Activated naive CD4-positive, alpha-beta T cell treated with anti-CD3 and anti-CD28 coated beads, Interleukin-2, amount 10 ng/mL, durations not matched to agents 7 days and 5 days (primary cell): ENCODE measurements around the gene ACVR1C.
"Not testable (repeated sequence)": the region's sequence is repeated elsewhere in the genome, so short reads cannot be mapped to it uniquely, and the experiment has no call there.

Experiments used
- CTCF ChIA-PET: fragments of 350-600 bp; sonication (Branson Sonifier 250); formaldehyde crosslinking; loops from one replicate; lab custom pipeline; 2021; ENCODE audit warnings: antibody characterized with exemption; lab: Charles Lee
- DNase-seq: peaks from one replicate; pipeline ENCODE4 v3.0.0-alpha.2; 2020
- H3K27ac Mint-ChIP-seq: one replicate; pipeline ENCODE4 v1.8.0; 2021; ENCODE audit warnings: mild to moderate bottlenecking, moderate library complexity, mixed read lengths
- H3K27me3 Mint-ChIP-seq: one replicate; pipeline ENCODE4 v1.8.0; 2021; ENCODE audit warnings: mild to moderate bottlenecking, mixed read lengths
- H3K36me3 Mint-ChIP-seq: one replicate; pipeline ENCODE4 v1.8.0; 2021; ENCODE audit warnings: mixed read lengths
- H3K4me1 Mint-ChIP-seq: one replicate; pipeline ENCODE4 v1.8.0; 2021; ENCODE audit warnings: mixed read lengths
- H3K4me3 Mint-ChIP-seq: one replicate; pipeline ENCODE4 v1.8.0; 2021; ENCODE audit warnings: mild to moderate bottlenecking, moderate library complexity, mixed read lengths
- H3K9me3 Mint-ChIP-seq: one replicate; pipeline ENCODE4 v1.8.0; 2021; ENCODE audit warnings: mixed read lengths

Gene ACVR1C

DNA sequence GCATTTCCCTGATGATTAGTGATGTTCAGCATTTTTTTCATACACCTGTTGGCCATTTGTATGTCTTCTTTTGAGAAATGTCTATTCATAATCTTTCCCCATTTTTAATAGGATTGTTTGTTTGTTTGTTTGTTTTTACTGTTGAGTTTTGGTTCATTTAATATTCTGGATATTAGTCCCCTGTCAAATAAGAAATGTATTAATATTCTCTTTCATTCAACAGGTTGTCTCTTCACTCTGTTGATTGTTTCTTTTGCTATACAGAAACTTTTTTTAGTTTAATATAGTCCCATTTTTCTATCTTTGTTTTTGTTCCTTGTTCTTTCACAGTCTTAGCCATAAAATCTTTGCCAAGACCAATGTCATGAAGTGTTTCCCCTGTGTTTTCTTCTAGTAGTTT lies 22.1 kb downstream of the ACVR1C start:
- peaks cover 12% of the 10 kb centered on the region for H3K36me3 Mint-ChIP-seq
- CTCF ChIA-PET = no interaction called here
- H3K9me3 Mint-ChIP-seq = peaks cover 15% of the 10 kb centered on the region
- H3K4me3 Mint-ChIP-seq = no peak overlapping the region
- DNase-seq = no peak
- no peak overlapping the region for H3K27ac Mint-ChIP-seq
- peaks cover 3% of the 10 kb centered on the region for H3K27me3 Mint-ChIP-seq
- peaks cover 9% of the 10 kb centered on the region for H3K4me1 Mint-ChIP-seq

- Mint-ChIP-seq H3K4me1 (no peaks in the 10 kb centered on the region), H3K4me3 (no peak overlapping the region), H3K36me3 (peaks cover 2% of the 10 kb centered on the region), H3K27ac (no peak overlapping the region), H3K9me3 (no peaks in the 10 kb centered on the region), H3K27me3 (peaks cover 3% of the 10 kb centered on the region)
- CTCF ChIA-PET = interaction anchor here (1.0 kb wide), 1 partner anchor 106 kb away, joined by 5 read pairs; no protein-coding TSS in a partner anchor
- DNase-seq = no peak
Measured at GRCh38 chr2:157603198-157603597, 25.5 kb downstream of the ACVR1C start.

DNA sequence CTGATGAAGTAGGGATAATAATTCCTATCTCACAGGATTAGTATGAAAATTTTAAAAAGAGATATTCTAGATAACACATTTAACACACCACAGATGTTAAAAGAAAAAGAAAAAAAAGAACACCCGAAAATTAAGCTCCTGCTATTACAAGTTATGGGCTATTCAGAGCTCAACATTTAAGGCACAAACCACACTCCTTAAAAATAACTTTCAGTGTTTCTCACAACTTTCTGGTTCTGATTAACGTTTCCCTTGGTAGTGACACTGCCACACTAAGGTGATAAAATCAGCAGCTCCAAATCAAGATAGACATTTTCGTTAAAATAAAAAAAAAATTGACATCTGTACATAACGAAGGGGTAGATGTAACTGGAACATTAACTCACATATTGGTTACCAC lies 26.9 kb downstream of the ACVR1C start:
- Mint-ChIP-seq H3K27me3 (peaks cover 10% of the 10 kb centered on the region), H3K4me1 (peaks cover 8% of the 10 kb centered on the region), H3K27ac (no peak overlapping the region), H3K9me3 (no peaks in the 10 kb centered on the region), H3K4me3 (no peak overlapping the region), H3K36me3 (peaks cover 1% of the 10 kb centered on the region)
- CTCF ChIA-PET = interaction anchor here (0.9 to 1.3 kb wide), 3 partner anchors 30 to 274 kb away, joined by 3 to 5 read pairs (median 3); no protein-coding TSS in a partner anchor
- no peak for DNase-seq

- peaks cover 11% of the 10 kb centered on the region for H3K4me1 Mint-ChIP-seq
- H3K4me3 Mint-ChIP-seq = peak overlapping the region; percentile 54
- DNase-seq = peak; percentile 69
- CTCF ChIA-PET = interaction anchor here (0.6 to 6.9 kb wide), 11 partner anchors 9 to 414 kb away, joined by 3 to 80 read pairs (median 6); no protein-coding TSS in a partner anchor
- H3K36me3 Mint-ChIP-seq = no peaks in the 10 kb centered on the region
- peaks cover 11% of the 10 kb centered on the region for H3K27me3 Mint-ChIP-seq
- H3K9me3 Mint-ChIP-seq = no peaks in the 10 kb centered on the region
- H3K27ac Mint-ChIP-seq = no peak overlapping the region
Measured at GRCh38 chr2:157596992-157597681, 31.5 kb downstream of the ACVR1C start.

DNA sequence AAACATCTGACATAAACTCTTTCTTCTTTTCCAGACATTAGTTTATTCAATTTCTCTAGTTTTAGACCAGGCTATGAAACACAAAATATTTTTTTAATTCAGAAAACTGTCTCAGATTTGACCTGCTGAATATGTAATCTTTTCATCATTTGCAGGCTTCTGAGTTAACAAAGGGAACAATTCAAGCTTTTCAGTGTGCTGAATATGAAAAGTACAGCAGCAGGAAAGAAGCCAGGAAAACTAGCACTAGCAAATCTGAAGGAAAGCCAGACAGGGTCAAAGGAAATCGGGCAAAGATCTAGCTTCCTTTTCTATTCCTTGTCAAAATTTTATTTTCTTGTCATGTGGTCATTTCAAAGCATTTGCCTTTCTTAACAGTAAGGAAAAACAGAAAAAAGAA lies 35.3 kb downstream of the ACVR1C start:
- Mint-ChIP-seq H3K4me3 (no peak overlapping the region), H3K27ac (no peak overlapping the region), H3K9me3 (no peaks in the 10 kb centered on the region), H3K4me1 (peaks cover 11% of the 10 kb centered on the region), H3K36me3 (no peaks in the 10 kb centered on the region), H3K27me3 (peaks cover 11% of the 10 kb centered on the region)
- CTCF ChIA-PET = interaction anchor here (0.9 to 6.9 kb wide), 4 partner anchors 64 to 290 kb away, joined by 3 to 80 read pairs (median 4); no protein-coding TSS in a partner anchor
- no peak for DNase-seq

DNA sequence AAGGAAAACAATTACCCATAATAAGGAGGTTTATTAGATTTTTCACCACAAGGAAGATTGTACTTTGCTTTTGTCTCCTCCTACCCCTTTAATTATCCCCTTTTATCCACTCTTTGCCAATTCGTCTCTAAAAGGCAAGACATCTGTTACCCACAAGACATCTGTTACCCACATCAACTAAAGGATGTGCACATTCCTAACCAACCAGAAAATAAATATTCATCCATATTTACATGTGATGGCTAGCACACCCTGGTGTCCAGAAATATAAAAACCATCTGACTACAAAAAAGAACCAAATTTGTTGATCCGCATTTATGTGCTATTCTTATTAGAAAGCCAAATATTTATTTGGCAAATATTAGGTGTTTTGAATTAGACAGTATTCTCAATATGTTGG lies 35.7 kb downstream of the ACVR1C start:
- no peaks in the 10 kb centered on the region for H3K9me3 Mint-ChIP-seq
- H3K4me1 Mint-ChIP-seq = peaks cover 11% of the 10 kb centered on the region
- CTCF ChIA-PET = interaction anchor here (0.9 to 6.9 kb wide), 3 partner anchors 282 to 290 kb away, joined by 3 to 80 read pairs (median 4); no protein-coding TSS in a partner anchor
- DNase-seq = no peak
- H3K27ac Mint-ChIP-seq = no peak overlapping the region
- peaks cover 11% of the 10 kb centered on the region for H3K27me3 Mint-ChIP-seq
- H3K4me3 Mint-ChIP-seq = no peak overlapping the region
- no peaks in the 10 kb centered on the region for H3K36me3 Mint-ChIP-seq

GRCh38 chr2:157592374-157592773 lies 36.3 kb downstream of the ACVR1C start:
- DNase-seq = no peak
- H3K4me1 Mint-ChIP-seq = peaks cover 6% of the 10 kb centered on the region
- CTCF ChIA-PET = interaction anchor here (1.2 to 1.8 kb wide), 3 partner anchors 10 to 290 kb away, joined by 3 to 8 read pairs (median 5); no protein-coding TSS in a partner anchor
- H3K4me3 Mint-ChIP-seq = no peak overlapping the region
- H3K27me3 Mint-ChIP-seq = peaks cover 9% of the 10 kb centered on the region
- H3K9me3 Mint-ChIP-seq = no peaks in the 10 kb centered on the region
- H3K27ac Mint-ChIP-seq = no peak overlapping the region
- no peaks in the 10 kb centered on the region for H3K36me3 Mint-ChIP-seq

DNA sequence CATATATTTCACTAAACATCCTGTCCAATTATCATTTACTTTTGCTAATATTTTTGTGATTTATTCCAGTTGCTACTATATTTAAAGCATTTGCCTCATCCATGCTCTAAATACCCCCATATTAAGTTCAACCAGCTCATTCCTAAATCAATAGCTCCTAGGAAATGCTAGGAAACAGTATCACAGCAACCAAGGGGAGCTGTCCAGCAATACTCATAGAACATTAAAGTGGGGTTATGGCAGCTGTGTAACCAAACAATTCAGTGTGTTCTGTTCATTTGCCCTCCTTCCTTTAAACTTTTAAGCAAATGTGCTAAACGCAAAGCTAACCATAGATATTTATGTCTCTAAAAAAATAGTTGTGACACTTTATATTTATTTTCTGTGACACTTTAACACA lies 41.1 kb downstream of the ACVR1C start:
- no peaks in the 10 kb centered on the region for H3K36me3 Mint-ChIP-seq
- H3K4me1 Mint-ChIP-seq = no peaks in the 10 kb centered on the region
- H3K27me3 Mint-ChIP-seq = no peaks in the 10 kb centered on the region

DNA sequence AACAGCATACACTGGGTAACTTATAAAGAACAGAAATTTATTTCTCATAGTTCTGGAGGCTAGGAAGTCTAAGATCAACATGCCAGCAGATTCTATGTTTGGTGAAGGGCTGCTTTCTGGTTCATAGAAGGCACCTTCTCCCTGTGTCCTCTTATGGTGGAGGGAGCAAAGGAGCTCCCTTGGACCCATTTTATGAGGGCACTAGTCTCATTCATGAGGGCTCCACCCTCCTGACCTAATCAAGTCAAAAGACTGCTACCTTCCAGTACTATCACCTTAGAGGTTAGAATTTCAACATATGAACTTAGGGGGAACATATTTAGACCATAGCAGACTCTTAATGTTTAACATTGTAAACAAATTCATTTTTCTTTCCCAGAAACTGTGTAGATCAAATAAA lies 54.5 kb downstream of the ACVR1C start:
- Mint-ChIP-seq H3K27me3 (no peaks in the 10 kb centered on the region), H3K27ac (no peak overlapping the region), H3K9me3 (no peaks in the 10 kb centered on the region), H3K4me1 (no peaks in the 10 kb centered on the region), H3K36me3 (no peaks in the 10 kb centered on the region), H3K4me3 (no peak overlapping the region)
- no peak for DNase-seq
- CTCF ChIA-PET = interaction anchor here (0.5 to 0.7 kb wide), 2 partner anchors 50 to 208 kb away, joined by 3 read pairs; no protein-coding TSS in a partner anchor

More for the DNA sequence above, 41.1 kb downstream of the ACVR1C start:
- CTCF ChIA-PET = interaction anchor here (1.7 kb wide), 1 partner anchor 10 kb away, joined by 8 read pairs; no protein-coding TSS in a partner anchor
- no peak for DNase-seq
- H3K9me3 Mint-ChIP-seq = no peaks in the 10 kb centered on the region
- H3K4me3 Mint-ChIP-seq = no peak overlapping the region
- no peak overlapping the region for H3K27ac Mint-ChIP-seq

DNA sequence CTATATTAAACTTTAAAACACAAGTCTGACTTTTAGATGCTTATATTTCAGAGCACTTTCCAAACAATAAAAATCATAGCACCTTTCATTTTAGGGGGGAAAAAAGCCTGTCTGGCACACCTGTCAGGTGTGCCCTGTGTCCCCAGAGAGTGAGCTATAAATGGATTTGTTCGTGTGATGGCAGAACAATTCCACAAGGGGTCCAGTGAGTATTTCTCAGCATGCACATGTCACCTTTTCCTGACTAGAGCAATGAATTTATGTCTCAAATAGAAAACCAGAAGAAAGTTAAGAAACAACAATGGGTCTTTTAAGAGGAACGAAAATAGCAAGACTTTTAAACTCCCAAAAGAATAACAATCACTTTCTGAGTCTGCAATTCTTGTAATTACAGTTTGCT lies 55.9 kb downstream of the ACVR1C start:
- CTCF ChIA-PET = interaction anchor here (1.0 kb wide), 2 partner anchors 10 to 80 kb away, joined by 3 to 4 read pairs; no protein-coding TSS in a partner anchor
- H3K4me3 Mint-ChIP-seq = no peak overlapping the region
- no peaks in the 10 kb centered on the region for H3K36me3 Mint-ChIP-seq
- H3K27me3 Mint-ChIP-seq = no peaks in the 10 kb centered on the region
- H3K9me3 Mint-ChIP-seq = no peaks in the 10 kb centered on the region
- no peak overlapping the region for H3K27ac Mint-ChIP-seq
- no peaks in the 10 kb centered on the region for H3K4me1 Mint-ChIP-seq
- DNase-seq = peak; percentile 26

- CTCF ChIA-PET, DNase-seq, H3K27me3 Mint-ChIP-seq, H3K36me3 Mint-ChIP-seq, H3K4me1 Mint-ChIP-seq, H3K4me3 Mint-ChIP-seq, H3K27ac Mint-ChIP-seq, H3K9me3 Mint-ChIP-seq: not testable (repeated sequence)
Measured at GRCh38 chr2:157566623-157567022, 62.0 kb downstream of the ACVR1C start.

- H3K4me3 Mint-ChIP-seq, H3K27ac Mint-ChIP-seq, H3K4me1 Mint-ChIP-seq, H3K36me3 Mint-ChIP-seq, CTCF ChIA-PET, H3K9me3 Mint-ChIP-seq, H3K27me3 Mint-ChIP-seq, DNase-seq: not testable (repeated sequence)
Measured at GRCh38 chr2:157566113-157566512, 62.6 kb downstream of the ACVR1C start.

GRCh38 chr2:157565550-157565949 lies 63.1 kb downstream of the ACVR1C start:
- no peak overlapping the region for H3K4me3 Mint-ChIP-seq
- no peak for DNase-seq
- no peaks in the 10 kb centered on the region for H3K36me3 Mint-ChIP-seq
- no peaks in the 10 kb centered on the region for H3K4me1 Mint-ChIP-seq
- CTCF ChIA-PET = no interaction called here
- no peaks in the 10 kb centered on the region for H3K27me3 Mint-ChIP-seq
- H3K9me3 Mint-ChIP-seq = peaks cover 9% of the 10 kb centered on the region
- no peak overlapping the region for H3K27ac Mint-ChIP-seq

DNA sequence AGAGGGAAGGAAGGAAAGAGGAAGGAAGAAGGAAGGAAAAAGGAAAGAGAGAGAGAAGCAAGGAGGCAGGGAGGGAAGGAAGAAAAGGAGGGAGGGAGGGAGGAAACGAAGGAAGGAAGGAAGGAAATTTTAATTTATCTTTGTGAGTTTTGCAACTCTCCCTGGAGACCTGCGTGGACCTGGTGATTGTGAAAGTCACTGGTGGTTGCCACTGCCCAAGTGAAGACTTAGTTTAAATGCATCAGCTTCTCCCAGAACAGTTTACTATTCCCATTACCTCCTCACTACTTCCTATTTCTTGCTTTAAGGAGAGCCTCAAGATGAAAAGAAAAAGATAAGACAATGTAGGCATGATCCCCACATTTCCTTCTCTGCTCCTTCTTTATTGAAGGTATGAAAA lies 68.8 kb downstream of the ACVR1C start:
- Mint-ChIP-seq H3K9me3 (peaks cover 15% of the 10 kb centered on the region), H3K4me3 (no peak overlapping the region), H3K4me1 (peaks cover 18% of the 10 kb centered on the region), H3K27ac (no peak overlapping the region), H3K36me3 (peaks cover 1% of the 10 kb centered on the region), H3K27me3 (no peaks in the 10 kb centered on the region)
- CTCF ChIA-PET = no interaction called here
- DNase-seq = no peak

GRCh38 chr2:157559461-157559860 lies 69.2 kb downstream of the ACVR1C start:
- Mint-ChIP-seq H3K4me3 (no peak overlapping the region), H3K36me3 (peaks cover 1% of the 10 kb centered on the region), H3K27me3 (no peaks in the 10 kb centered on the region), H3K4me1 (peaks cover 18% of the 10 kb centered on the region), H3K27ac (no peak overlapping the region), H3K9me3 (peaks cover 12% of the 10 kb centered on the region)
- CTCF ChIA-PET = no interaction called here
- DNase-seq = no peak
